ENCODE measurements around the gene ZNF235. TPM values are rescaled to one million over a fixed set of nuclear protein-coding genes. Genes with fewer than 3 reads are reported as not detected.
"Not testable (repeated sequence)": the region's sequence is repeated elsewhere in the genome, so short reads cannot be mapped to it uniquely, and the experiment has no call there.

The ZNF235 gene
- total RNA-seq, 1 donor, result 2.7 TPM

DNA sequence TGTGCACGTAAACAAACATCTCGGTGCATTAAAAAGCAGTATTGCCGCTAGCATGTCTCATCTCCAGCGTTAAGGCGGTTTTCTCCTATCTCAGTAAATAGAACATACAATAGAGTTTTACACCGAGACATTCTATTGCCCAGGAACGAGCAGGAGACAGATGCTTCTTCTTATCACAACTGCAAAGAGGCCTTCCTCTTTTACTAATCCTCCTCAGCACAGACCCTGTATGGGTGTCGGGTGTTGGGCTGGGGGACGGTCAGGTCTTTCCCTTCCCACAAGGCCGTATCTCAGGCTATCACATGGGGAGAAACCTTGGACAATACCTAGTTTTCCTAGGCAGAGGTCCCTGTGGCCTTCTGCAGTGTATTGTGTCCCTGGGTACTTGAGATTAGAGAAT lies 23.9 kb downstream of the ZNF235 start:
- no peak overlapping the region for H3K4me3 ChIP-seq (ENCODE audit: low read length)
- H3K9me3 ChIP-seq (ENCODE audit: low read depth, low read length), result peaks cover 25% of the 10 kb centered on the region
- no peaks in the 10 kb centered on the region for H3K4me1 ChIP-seq (ENCODE audit: insufficient read depth, low read length)
- H3K27me3 ChIP-seq (ENCODE audit: insufficient read depth, low read length), result no peaks in the 10 kb centered on the region

DNA sequence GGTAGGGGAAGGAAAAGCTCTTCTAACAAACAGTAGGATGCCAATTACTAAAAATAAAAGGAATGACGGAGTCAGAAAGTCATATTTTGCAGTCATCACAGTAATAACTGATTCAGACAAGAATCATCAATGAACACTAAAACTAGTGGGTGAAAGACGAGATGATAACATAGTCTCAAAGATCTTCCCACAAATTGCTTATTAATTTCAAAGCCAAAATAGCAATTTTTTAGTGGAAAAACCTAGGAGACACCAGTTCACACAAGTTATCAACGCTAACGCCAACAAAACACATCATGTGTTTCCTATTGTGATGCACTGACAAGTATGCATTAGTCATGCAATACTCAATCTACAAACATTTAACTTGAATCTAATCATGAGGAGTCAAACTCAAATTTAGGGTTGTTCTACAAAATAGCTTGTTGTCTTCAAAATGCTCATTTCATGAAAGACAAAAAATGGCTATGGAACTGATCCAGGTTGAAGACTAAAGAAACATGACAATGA lies 26.6 kb downstream of the ZNF235 start:
- Histone ChIP-seq H3K27me3 (ENCODE audit: insufficient read depth, low read length) (no peaks in the 10 kb centered on the region), H3K9me3 (ENCODE audit: low read depth, low read length) (peaks cover 33% of the 10 kb centered on the region), H3K4me1 (ENCODE audit: insufficient read depth, low read length) (no peaks in the 10 kb centered on the region), H3K4me3 (ENCODE audit: low read length) (no peak overlapping the region)

GRCh38 chr19:44277331-44277730 lies 27.5 kb downstream of the ZNF235 start:
- Histone ChIP-seq H3K4me1 (ENCODE audit: insufficient read depth, low read length) (no peaks in the 10 kb centered on the region), H3K4me3 (ENCODE audit: low read length) (no peak overlapping the region), H3K9me3 (ENCODE audit: low read depth, low read length) (peaks cover 38% of the 10 kb centered on the region), H3K27me3 (ENCODE audit: insufficient read depth, low read length) (no peaks in the 10 kb centered on the region)

GRCh38 chr19:44260695-44261446 lies 44.0 kb downstream of the ZNF235 start:
- H3K4me3 ChIP-seq (ENCODE audit: low read length), result no peak overlapping the region
- H3K9me3 ChIP-seq (ENCODE audit: low read depth, low read length), result peaks cover 14% of the 10 kb centered on the region
- H3K27me3 ChIP-seq (ENCODE audit: insufficient read depth, low read length), result no peaks in the 10 kb centered on the region
- peaks cover 5% of the 10 kb centered on the region for H3K4me1 ChIP-seq (ENCODE audit: insufficient read depth, low read length)

DNA sequence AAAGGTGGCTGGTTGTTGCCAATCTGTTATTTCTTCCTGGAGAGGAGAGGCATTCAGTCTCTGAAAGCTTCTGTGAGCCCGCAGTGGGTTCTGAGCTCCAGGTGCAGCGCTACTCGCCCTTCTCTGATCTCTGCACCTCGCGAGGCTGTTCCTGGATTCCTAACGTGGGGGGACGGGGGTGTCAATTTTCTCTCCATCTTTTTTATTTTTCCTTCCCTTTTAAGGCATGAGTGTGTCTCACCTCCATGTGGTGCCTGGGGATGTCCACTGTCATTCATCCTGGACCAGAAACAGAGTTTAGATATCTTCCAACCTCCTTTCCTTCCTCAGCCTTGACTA lies 44.5 kb downstream of the ZNF235 start:
- H3K4me3 ChIP-seq (ENCODE audit: low read length), result no peak overlapping the region
- no peaks in the 10 kb centered on the region for H3K27me3 ChIP-seq (ENCODE audit: insufficient read depth, low read length)
- H3K4me1 ChIP-seq (ENCODE audit: insufficient read depth, low read length), result peaks cover 5% of the 10 kb centered on the region
- peaks cover 20% of the 10 kb centered on the region for H3K9me3 ChIP-seq (ENCODE audit: low read depth, low read length)

- Histone ChIP-seq H3K4me3 (ENCODE audit: low read length) (no peak overlapping the region), H3K4me1 (ENCODE audit: insufficient read depth, low read length) (peaks cover 5% of the 10 kb centered on the region), H3K9me3 (ENCODE audit: low read depth, low read length) (peaks cover 34% of the 10 kb centered on the region), H3K27me3 (ENCODE audit: insufficient read depth, low read length) (no peaks in the 10 kb centered on the region)
Measured at GRCh38 chr19:44258835-44259413, 45.9 kb downstream of the ZNF235 start.

GRCh38 chr19:44258136-44258535 lies 46.7 kb downstream of the ZNF235 start:
- H3K27me3 ChIP-seq (ENCODE audit: insufficient read depth, low read length), result no peaks in the 10 kb centered on the region
- H3K4me3 ChIP-seq (ENCODE audit: low read length), result no peak overlapping the region
- H3K9me3 ChIP-seq (ENCODE audit: low read depth, low read length), result peaks cover 35% of the 10 kb centered on the region
- peaks cover 5% of the 10 kb centered on the region for H3K4me1 ChIP-seq (ENCODE audit: insufficient read depth, low read length)

- H3K4me1 ChIP-seq (ENCODE audit: insufficient read depth, low read length), result peaks cover 5% of the 10 kb centered on the region
- no peaks in the 10 kb centered on the region for H3K27me3 ChIP-seq (ENCODE audit: insufficient read depth, low read length)
- peaks cover 49% of the 10 kb centered on the region for H3K9me3 ChIP-seq (ENCODE audit: low read depth, low read length)
- no peak overlapping the region for H3K4me3 ChIP-seq (ENCODE audit: low read length)
Measured at GRCh38 chr19:44255705-44256411, 49.0 kb downstream of the ZNF235 start.

- no peaks in the 10 kb centered on the region for H3K27me3 ChIP-seq (ENCODE audit: insufficient read depth, low read length)
- H3K9me3 ChIP-seq (ENCODE audit: low read depth, low read length), result peaks cover 62% of the 10 kb centered on the region
- no peak overlapping the region for H3K4me3 ChIP-seq (ENCODE audit: low read length)
- H3K4me1 ChIP-seq (ENCODE audit: insufficient read depth, low read length), result peaks cover under 1% of the 10 kb centered on the region
Measured at GRCh38 chr19:44254496-44254895, 50.3 kb downstream of the ZNF235 start.

- H3K27me3 ChIP-seq (ENCODE audit: insufficient read depth, low read length); H3K4me1 ChIP-seq (ENCODE audit: insufficient read depth, low read length); H3K4me3 ChIP-seq (ENCODE audit: low read length): not testable (repeated sequence)
- peaks cover 73% of the 10 kb centered on the region for H3K9me3 ChIP-seq (ENCODE audit: low read depth, low read length)
Measured at GRCh38 chr19:44253392-44253791, 51.4 kb downstream of the ZNF235 start.

GRCh38 chr19:44252332-44252731 lies 52.5 kb downstream of the ZNF235 start:
- H3K4me1 ChIP-seq (ENCODE audit: insufficient read depth, low read length); H3K4me3 ChIP-seq (ENCODE audit: low read length); H3K27me3 ChIP-seq (ENCODE audit: insufficient read depth, low read length): not testable (repeated sequence)
- H3K9me3 ChIP-seq (ENCODE audit: low read depth, low read length), result peaks cover 75% of the 10 kb centered on the region

- no peak overlapping the region for H3K4me3 ChIP-seq (ENCODE audit: low read length)
- H3K27me3 ChIP-seq (ENCODE audit: insufficient read depth, low read length), result no peaks in the 10 kb centered on the region
- H3K9me3 ChIP-seq (ENCODE audit: low read depth, low read length), result peaks cover 66% of the 10 kb centered on the region
- H3K4me1 ChIP-seq (ENCODE audit: insufficient read depth, low read length), result no peaks in the 10 kb centered on the region
Measured at GRCh38 chr19:44236384-44236783, 68.4 kb downstream of the ZNF235 start.

Other genes starting within 250 kb of the ZNF235 start
- 0.73 TPM for gene ZNF284, start 232.9 kb downstream of the ZNF235 start, total RNA-seq
- 24.0 TPM for gene ZNF224, start 210.7 kb downstream of the ZNF235 start, total RNA-seq
- 0.52 TPM for gene ZNF225, start 191.6 kb downstream of the ZNF235 start, total RNA-seq
- 2.2 TPM for gene ZNF234, start 163.5 kb downstream of the ZNF235 start, total RNA-seq
- gene ZNF226, start 139.9 kb downstream of the ZNF235 start, total RNA-seq, result 7.6 TPM
- gene ZNF227, start 92.5 kb downstream of the ZNF235 start, total RNA-seq, result 24.9 TPM
- 0.63 TPM for gene ZNF233, start 45.1 kb downstream of the ZNF235 start, total RNA-seq
- gene ZNF112, start 51.7 kb upstream of the ZNF235 start, total RNA-seq, result under 0.01 TPM
- 0.63 TPM for gene ZNF285, start 96.6 kb upstream of the ZNF235 start, total RNA-seq
- gene ZNF229, start 143.4 kb upstream of the ZNF235 start, total RNA-seq, result 0.21 TPM
- gene ZNF180, start 195.5 kb upstream of the ZNF235 start, total RNA-seq, result 8.6 TPM
- gene CEACAM20, start 224.7 kb upstream of the ZNF235 start, total RNA-seq, result not detected